AG04450 (cell line): Measurements from ENCODE around the gene CWF19L2. TPM values are rescaled to one million over a fixed set of nuclear protein-coding genes. Genes with fewer than 3 reads are reported as not detected.

Source experiments
- CTCF ChIA-PET: fragments of 300-600, 350-600 bp; formaldehyde crosslinking; extraction: SDS; loops from one replicate; lab custom pipeline; 2022; ENCODE audit warnings: antibody characterized with exemption, inconsistent platforms; lab: Charles Lee
- POLR2A ChIA-PET: fragments of 350-600 bp; formaldehyde crosslinking; extraction: SDS; loops from one replicate; lab custom pipeline; 2021; ENCODE audit warnings: antibody characterized with exemption, inconsistent platforms; lab: Yijun Ruan, JAX
- DNase-seq: peaks from one replicate; pipeline ENCODE4 v3.0.0-alpha.2; 2011; ENCODE audit warnings: low read depth, low spot score
- H3K27ac ChIP-seq: one replicate; pipeline ENCODE4 v1.5.1; 2012; ENCODE audit warnings: low read depth, low read length, control low read depth
- H3K27me3 ChIP-seq: one replicate; pipeline ENCODE4 v1.6.0; 2012; ENCODE audit warnings: low read length; ENCODE audit not compliant: control insufficient read depth, insufficient read depth
- H3K4me3 ChIP-seq: 2 replicates; pipeline ENCODE4 v1.5.1; 2011; ENCODE audit warnings: mild to moderate bottlenecking, low read depth, low read length, control low read depth
- H3K9me3 ChIP-seq: 2 replicates; pipeline ENCODE4 v1.5.1; 2012; ENCODE audit warnings: low read length; ENCODE audit not compliant: control insufficient read depth, insufficient read depth
- CTCF ChIP-seq: IDR thresholded peaks from 2 replicates; pipeline ENCODE4 v1.5.1; 2011; ENCODE audit warnings: low read depth, low read length, control low read depth, inconsistent platforms
- polyA plus RNA-seq: library from polyadenylated mRNA; depleted of rRNA; stranded (reverse); fragments of >200 nt; gene quantifications from 2 replicates; pipeline ENCODE4 v1.2.3, GENCODE V29; 2011

CWF19L2 gene
- polyA plus RNA-seq, 1 experiment, result 4.7 TPM

GRCh38 chr11:107359701-107360100 lies 97.9 kb downstream of the CWF19L2 start:
- Histone ChIP-seq H3K27me3 (no peaks in the 10 kb centered on the region), H3K27ac (no peak overlapping the region), H3K4me3 (no peak overlapping the region), H3K9me3 (no peaks in the 10 kb centered on the region)
- ChIA-PET POLR2A (no interaction called here), CTCF (interaction anchor here (0.7 kb wide), 1 partner anchor 75 kb away, joined by 3 read pairs; no protein-coding TSS in a partner anchor)
- DNase-seq, result no peak
- TF ChIP-seq CTCF, result no peak

- H3K27me3 ChIP-seq, result no peaks in the 10 kb centered on the region
- no peaks in the 10 kb centered on the region for H3K9me3 ChIP-seq
- ChIA-PET CTCF (no interaction called here), POLR2A (no interaction called here)
- no peak for TF ChIP-seq CTCF
- no peak overlapping the region for H3K4me3 ChIP-seq
- no peak overlapping the region for H3K27ac ChIP-seq
- no peak for DNase-seq
Observed at GRCh38 chr11:107357877-107358276, 99.7 kb downstream of the CWF19L2 start.

- no peaks in the 10 kb centered on the region for H3K27me3 ChIP-seq
- no peak for DNase-seq
- no peak overlapping the region for H3K4me3 ChIP-seq
- no peak overlapping the region for H3K27ac ChIP-seq
- CTCF ChIA-PET, result no interaction called here
- H3K9me3 ChIP-seq, result no peaks in the 10 kb centered on the region
- no peak for TF ChIP-seq CTCF
- POLR2A ChIA-PET, result no interaction called here
Observed at GRCh38 chr11:107354780-107355179, 102.8 kb downstream of the CWF19L2 start.

GRCh38 chr11:107337917-107338316 lies 119.7 kb downstream of the CWF19L2 start:
- H3K27me3 ChIP-seq, result no peaks in the 10 kb centered on the region
- ChIA-PET CTCF (no interaction called here), POLR2A (no interaction called here)
- no peak overlapping the region for H3K27ac ChIP-seq
- no peak overlapping the region for H3K4me3 ChIP-seq
- DNase-seq, result no peak
- no peaks in the 10 kb centered on the region for H3K9me3 ChIP-seq
- TF ChIP-seq CTCF, result no peak

GRCh38 chr11:107331728-107332127 lies 125.9 kb downstream of the CWF19L2 start:
- H3K27me3 ChIP-seq, result no peaks in the 10 kb centered on the region
- no peak overlapping the region for H3K27ac ChIP-seq
- TF ChIP-seq CTCF, result no peak
- ChIA-PET POLR2A (no interaction called here), CTCF (no interaction called here)
- no peak for DNase-seq
- H3K9me3 ChIP-seq, result no peaks in the 10 kb centered on the region
- H3K4me3 ChIP-seq, result no peak overlapping the region
